Cardiac fibroblast (primary cell): ENCODE data around the gene SKIC3.

Experiments
- DNase-seq, 2 donors: peaks; one replicate each; pipeline versions ENCODE4 v3.0.0 to v3.0.0-alpha.2; 2010; ENCODE audit warnings: low read depth in 2 of 2
- H3K4me3 ChIP-seq, 2 donors: replicated peaks in 1 of 2; 1 replicate in 1 of 2; 2 replicates in 1 of 2; pipeline ENCODE4 v1.5.1; 2011; ENCODE audit warnings: low read depth in 2 of 2, low read length in 2 of 2, mild to moderate bottlenecking in 2 of 2, moderate library complexity in 1 of 2
- CTCF ChIP-seq: IDR thresholded peaks from one replicate; pipeline ENCODE4 v1.5.1; 2011; ENCODE audit warnings: low read depth, mild to moderate bottlenecking, low read length, inconsistent platforms

SKIC3 gene

GRCh38 chr5:95554647-95555548 is at the start of gene SKIC3, which contains the start of gene ARSK:
SKIC3 (minus strand) TSS chr5:95554977; CDS start chr5:95547150, 7,827 bp downstream.
ARSK (plus strand) TSS chr5:95555101; CDS start chr5:95555279, 178 bp downstream.
- peak; percentile 58 for TF ChIP-seq CTCF
- peak; percentile 100 for DNase-seq
- H3K4me3 ChIP-seq, result peak within 1 kb of the TSS; percentile 65 to 87

- TF ChIP-seq CTCF, result no peak
- H3K4me3 ChIP-seq, result no peak overlapping the region
- DNase-seq, result peak; percentile 43 to 64
Measured at GRCh38 chr5:95600557-95600956, 45.8 kb upstream of the SKIC3 start.

GRCh38 chr5:95599252-95599651 is 44.5 kb upstream of the SKIC3 start:
- no peak overlapping the region for H3K4me3 ChIP-seq
- no peak for DNase-seq
- no peak for TF ChIP-seq CTCF

- no peak for DNase-seq
- H3K4me3 ChIP-seq, result no peak overlapping the region
- TF ChIP-seq CTCF, result no peak
Measured at GRCh38 chr5:95595289-95595931, 40.6 kb upstream of the SKIC3 start.

GRCh38 chr5:95591490-95591901 is 36.7 kb upstream of the SKIC3 start:
- H3K4me3 ChIP-seq, result no peak overlapping the region
- no peak for TF ChIP-seq CTCF
- DNase-seq, result peak; percentile 65 to 94

- TF ChIP-seq CTCF, result no peak
- no peak overlapping the region for H3K4me3 ChIP-seq
- DNase-seq, result peak in 1 of 2 donors; percentile 28
Measured at GRCh38 chr5:95590880-95591279, 36.1 kb upstream of the SKIC3 start.
